GM10266 (cell line): ENCODE data around the gene SLC35A4.
"Not testable (repeated sequence)": the region's sequence is repeated elsewhere in the genome, so short reads cannot be mapped to it uniquely, and the experiment has no call there.

ENCODE experiments used
- DNase-seq: peaks from one replicate; pipeline ENCODE4 v3.0.0; 2012; ENCODE audit errors: extremely low spot score
- CTCF ChIP-seq: IDR thresholded peaks from 2 replicates; pipeline ENCODE4 v1.5.1; 2012; ENCODE audit warnings: mild to moderate bottlenecking, low read depth; ENCODE audit not compliant: control insufficient read depth, insufficient read depth; ENCODE audit errors: missing control alignments

SLC35A4 gene

GRCh38 chr5:140569197-140569596, 4.6 kb downstream of the SLC35A4 start:
- DNase-seq, result peak; percentile 54
- TF ChIP-seq CTCF, result no peak

- no peak for DNase-seq
Measured at GRCh38 chr5:140570058-140570457, 5.4 kb downstream of the SLC35A4 start.

GRCh38 chr5:140570488-140570887, 5.9 kb downstream of the SLC35A4 start:
- no peak for DNase-seq
- TF ChIP-seq CTCF, result no peak

More at GRCh38 chr5:140570058-140570457, 5.4 kb downstream of the SLC35A4 start:
- no peak for TF ChIP-seq CTCF

- DNase-seq, result no peak
- no peak for TF ChIP-seq CTCF
Measured at GRCh38 chr5:140571105-140571504, 6.5 kb downstream of the SLC35A4 start.

GRCh38 chr5:140573683-140574082, 9.1 kb downstream of the SLC35A4 start:
- DNase-seq, result no peak
- no peak for TF ChIP-seq CTCF

GRCh38 chr5:140574165-140574564, 9.5 kb downstream of the SLC35A4 start:
- TF ChIP-seq CTCF, result no peak
- no peak for DNase-seq

GRCh38 chr5:140575309-140575708, 10.7 kb downstream of the SLC35A4 start:
- no peak for TF ChIP-seq CTCF
- DNase-seq, result no peak

GRCh38 chr5:140576776-140577201, 12.2 kb downstream of the SLC35A4 start:
- no peak for DNase-seq
- TF ChIP-seq CTCF, result no peak

- DNase-seq, result not testable (repeated sequence)
Measured at GRCh38 chr5:140579188-140579747, 14.6 kb downstream of the SLC35A4 start.
